ENCODE data around the gene DCANP1.

Gene DCANP1

DNA sequence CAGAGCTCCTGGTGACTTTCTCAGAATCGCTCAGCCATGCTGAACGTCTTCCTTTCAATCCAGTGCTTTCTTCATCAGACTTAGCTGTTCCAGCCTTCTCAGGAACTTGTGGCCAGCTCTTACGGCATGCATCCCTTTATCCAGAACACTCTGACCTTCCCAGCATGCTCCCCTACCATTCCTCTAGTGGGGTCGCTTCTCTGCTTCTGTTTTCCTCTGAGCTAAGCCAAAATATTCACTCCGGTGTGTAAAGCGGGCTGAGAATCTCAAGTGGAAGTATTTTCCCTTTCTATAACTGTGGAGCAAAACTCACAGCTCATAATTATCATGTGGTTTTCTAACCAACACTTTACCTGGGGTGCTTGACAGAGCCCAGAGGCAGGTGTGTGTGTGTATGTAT lies 6.2 kb downstream of the DCANP1 start:
- no peak for DNase-seq

DNA sequence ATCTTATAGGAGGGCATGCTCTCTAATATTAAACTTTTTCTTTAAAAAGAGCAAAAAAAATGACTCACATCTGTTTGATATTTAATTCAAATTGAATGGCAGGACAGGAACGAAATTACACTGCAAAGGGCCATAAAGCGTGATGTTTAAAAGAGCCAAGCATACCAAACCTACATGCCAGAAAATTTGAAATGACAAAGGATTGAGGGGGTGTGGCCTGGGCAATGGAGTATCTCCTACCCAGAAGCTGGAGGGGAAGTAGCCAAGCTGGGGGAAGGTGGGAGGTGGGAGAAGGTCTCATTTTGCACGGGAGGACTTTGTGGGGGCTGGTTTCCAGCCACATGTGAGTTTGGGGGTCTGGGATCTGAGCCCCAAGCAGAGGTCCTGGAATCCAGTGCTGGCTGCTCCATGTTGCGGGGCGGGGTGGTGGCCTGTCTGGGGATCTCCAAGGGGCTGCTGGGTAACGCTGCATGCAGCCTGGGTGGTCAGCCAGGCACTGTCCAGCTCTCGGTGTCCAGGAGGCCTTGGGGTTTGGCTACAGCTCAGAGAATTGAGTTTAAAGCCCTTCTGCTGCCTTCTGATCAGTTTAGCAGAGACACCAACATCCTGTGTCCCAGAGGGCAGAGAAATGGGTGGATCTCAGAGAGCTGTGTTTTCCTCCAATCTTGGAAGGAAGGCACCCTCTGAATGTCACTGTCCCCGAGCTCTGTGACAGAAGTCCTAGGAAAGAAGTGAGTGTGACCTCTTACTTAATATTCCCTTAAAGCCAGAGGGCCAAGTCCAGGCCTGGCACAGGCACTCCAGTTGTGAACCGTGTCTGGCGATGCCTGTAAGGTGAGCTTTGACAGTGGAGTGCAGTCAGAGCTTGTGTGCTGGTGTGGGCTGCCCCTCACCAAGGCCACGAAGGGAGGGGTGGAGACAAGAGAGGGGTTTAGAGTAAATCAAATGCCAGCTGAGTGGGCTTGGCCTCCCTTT lies 7.6 kb downstream of the DCANP1 start:
- no peak for DNase-seq

DNA sequence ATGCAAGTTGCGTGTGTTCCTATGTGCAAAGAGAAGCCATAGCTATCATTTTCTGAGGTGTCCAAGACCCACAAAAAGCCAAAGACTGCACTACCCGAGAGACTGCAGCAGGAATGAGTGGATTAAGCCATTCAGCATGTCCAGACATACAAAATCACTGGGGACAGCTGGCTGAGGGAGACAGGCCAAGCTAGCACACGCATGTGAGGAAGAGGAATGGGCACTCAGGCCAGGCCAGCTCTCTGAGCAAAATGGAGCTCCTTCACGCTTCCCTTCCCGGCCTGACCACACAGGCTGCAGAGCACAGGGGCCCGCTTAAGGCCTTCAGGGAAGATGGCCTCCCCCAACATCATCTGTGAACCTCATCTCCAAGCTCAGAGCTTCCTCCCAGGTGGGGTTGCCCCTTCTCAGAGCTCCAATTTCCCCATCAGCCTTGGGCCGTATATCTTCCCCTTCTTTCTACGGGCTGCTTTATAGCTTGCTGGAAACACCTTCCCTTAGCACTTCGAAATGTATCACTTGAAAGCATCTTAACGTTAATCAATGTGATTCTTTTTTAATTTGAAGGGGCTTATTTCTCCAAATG lies 8.4 kb downstream of the DCANP1 start:
- DNase-seq, result no peak

DNA sequence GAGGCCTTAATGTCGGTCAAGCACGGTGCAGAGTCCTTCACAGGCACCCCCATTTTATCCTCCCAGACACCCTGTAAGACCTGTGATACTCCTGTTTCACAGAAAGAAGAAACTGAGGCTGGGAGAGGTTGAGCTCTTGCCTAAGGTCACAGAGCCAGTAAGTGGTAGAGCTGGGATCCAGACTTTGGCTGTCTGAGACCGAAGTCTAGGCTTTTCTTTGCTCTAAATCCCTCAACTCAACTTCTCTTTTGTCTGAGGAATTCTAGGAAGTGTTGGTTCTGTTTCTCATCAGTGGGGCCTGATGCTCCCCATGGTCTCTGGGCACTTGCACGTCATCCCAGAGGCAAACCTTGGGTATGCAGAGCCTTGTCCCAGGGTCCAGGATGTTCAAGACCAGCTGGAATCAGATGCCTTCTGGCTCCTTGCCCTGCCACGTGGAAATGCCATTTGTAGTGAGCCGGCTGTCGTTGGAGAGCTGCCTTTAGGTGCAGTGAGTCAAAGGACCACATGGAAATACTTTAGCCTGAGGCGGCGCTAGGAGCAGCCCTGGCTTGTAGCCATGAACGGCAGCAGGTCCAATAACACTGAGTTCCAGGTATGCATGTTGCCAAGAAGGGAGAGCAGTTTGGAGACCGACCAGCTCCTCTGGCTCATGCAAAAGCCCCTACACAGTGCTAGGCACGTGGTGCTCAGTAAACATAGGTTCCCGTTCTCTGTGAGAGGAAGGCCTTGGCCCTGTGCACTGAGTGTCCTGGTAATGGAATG lies 9.2 kb downstream of the DCANP1 start:
- no peak for DNase-seq

DNA sequence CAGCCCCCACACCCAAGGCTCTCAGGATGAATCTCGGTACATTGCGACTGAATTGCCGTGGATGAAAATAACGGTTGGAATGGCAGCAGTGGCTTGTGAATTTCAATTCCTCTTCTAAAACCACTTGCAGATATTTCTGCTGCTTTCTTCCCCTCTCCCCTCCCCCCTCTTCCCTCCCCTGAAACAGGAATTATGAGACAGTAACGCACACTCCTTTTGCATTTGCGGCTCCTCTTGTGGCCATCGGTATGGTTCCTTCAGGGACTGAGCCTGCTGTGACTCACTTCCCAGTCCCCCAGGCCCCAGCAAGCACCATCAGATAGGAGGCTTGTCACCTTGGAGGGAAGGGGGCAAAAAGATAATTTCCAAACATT lies 9.7 kb downstream of the DCANP1 start:
- no peak for DNase-seq

DNA sequence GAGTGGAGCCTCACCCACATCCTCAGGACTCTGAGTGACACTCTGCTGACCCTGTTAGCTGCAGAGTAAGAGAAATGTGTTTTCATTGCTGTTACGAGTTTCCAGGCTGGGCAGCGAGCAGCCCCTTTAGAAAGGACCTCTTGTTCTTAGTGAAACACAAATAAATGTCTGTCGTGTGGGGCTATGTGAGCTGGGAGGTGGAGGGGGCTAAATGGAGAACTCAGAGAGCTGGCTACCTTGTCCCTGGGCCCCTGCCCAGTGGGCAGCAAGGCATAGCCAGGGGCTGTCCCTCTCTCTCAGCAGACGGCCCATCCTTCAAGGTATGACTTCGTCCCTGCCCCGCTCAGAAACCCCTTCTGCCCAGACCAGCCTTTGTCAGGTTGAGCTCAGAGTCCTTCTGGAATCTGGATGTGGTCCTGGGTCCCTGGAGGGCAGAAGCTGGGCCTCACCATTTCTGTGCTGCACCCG lies 10.2 kb downstream of the DCANP1 start:
- DNase-seq, result no peak

DNA sequence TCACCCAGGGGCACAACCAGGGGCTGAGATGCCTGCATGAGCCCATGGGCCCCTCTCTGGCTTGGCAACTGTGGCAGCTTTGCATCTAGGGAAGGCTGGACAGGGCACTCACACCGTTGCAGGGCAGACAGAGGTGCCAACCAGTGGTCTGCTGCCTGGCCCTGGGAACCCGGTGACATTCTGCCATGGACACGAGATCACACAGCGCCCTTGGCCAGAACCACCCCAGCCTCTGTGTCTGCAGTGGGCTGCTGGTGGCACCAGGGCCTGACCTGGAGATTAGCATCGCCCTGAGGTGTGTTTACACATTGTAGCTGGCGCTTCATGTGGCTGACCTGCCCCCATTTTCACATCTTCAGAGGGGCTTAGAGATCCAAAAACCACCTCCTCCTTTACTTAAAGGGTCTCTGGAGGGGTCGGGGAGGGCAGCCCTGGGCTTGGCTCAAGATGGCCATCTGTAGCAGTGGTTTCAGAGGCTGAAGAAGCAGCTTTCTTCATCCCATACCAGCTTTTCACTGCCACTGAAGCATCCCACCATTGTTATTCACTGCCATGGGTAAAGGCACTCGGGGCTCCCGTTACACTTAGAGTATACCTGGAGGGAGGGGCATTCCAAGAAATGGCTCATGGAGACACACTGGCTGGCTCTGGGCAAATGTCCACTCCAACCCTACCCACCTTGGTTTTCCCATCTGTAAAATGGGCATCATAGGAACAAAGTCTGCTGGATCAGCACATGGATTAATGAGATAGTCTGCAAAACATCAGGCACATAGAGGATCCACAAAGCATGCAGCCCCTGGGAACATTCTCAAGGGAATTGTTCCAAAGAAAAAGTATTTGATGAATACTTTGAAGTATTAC lies 11.4 kb downstream of the DCANP1 start:
- DNase-seq, result no peak

DNA sequence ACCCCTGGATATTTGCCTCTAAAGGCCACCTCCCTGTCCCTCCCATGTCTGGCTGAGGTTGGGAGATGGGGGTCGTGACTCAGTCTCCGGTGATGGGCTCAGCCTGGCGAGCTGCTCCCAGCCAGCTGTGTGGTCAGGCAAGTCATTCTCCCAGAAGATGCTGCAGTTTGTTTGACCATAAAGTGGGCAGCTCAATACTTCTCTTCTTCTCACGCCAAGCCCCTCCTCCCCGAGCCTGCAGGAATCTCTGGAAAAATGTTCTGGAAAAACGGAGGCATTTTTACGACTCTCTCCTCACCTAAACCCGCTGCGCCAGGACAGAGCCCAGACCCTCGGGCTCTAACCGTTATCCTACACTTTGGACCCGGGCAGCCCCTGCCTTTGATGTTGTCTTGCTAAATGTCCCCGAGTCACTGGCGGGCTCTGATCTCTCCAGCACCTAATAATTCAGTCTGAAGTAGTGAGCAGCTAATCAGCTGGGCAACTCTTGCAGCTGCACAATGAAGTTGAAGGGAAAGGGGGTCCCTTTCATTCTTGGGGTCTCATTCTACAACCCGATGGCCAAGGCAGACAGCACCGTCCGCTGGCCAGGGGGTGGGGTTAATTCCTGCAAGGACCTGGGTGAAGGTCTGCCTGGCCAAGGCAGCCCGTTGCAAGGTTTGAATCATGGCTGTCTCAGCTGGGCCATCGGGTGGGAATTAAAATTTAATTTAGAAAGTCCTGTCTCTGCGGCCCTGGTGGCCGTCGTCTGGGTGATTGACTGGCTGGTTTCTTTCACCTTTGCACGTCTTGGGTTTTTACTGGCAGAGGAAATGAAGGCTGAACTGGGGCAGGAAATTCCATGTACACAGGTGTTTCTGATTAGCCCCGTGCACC lies 12.3 kb downstream of the DCANP1 start:
- no peak for DNase-seq

DNA sequence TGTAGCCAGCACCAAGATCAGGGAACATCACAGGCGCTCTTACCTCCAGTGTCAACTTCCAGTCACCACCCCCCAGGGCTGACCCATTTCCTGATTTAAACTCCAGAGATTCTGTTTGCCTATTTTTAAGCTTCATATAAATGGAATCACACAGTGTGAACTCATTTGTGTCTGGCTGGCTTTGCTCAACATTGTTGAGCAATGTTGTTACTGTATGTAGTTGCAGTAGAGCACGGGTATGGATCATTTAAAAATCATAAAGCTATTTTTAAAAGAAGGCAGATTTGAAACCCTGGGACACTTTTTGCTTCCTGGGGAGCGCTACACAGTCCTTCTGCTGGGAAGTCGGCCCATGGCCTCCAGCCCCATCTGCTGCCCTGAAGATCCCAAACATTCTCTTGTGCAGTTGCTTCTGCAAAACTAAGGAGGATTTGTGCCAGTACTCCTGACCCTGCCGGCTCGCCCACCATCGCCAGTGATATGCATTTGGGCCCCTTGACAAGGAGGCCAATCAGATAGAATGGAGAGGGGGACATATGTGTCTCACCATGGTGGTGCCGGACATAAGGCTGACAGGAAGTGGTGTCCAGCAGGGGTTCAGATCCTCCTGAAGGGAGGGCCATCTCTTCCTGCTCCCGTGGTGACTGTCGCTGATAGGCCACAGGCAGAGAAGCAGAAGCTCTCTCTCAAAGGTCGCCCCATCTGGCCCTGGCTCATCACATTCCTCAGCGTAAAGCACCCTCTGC lies 13.3 kb downstream of the DCANP1 start:
- DNase-seq, result no peak

DNA sequence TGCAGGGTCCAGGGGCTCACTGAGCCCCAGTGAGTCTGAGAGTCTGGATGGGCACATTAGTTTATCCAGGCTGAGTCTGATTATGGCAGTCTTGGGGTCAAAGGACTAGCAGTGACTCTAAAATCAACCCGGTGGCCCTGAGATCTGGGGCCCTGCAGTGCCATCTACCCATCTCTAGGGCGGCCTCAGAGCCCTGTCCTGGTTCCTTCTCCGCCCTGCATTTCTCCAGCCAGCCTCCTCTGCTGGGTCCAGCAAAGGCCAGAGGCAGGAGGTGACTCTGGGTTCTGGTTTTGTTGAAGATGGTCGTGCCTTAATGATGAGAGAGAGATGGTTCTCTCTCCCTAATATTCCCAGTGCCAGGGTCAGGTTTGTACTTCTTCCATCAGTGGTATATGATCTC lies 15.0 kb downstream of the DCANP1 start:
- no peak for DNase-seq

DNA sequence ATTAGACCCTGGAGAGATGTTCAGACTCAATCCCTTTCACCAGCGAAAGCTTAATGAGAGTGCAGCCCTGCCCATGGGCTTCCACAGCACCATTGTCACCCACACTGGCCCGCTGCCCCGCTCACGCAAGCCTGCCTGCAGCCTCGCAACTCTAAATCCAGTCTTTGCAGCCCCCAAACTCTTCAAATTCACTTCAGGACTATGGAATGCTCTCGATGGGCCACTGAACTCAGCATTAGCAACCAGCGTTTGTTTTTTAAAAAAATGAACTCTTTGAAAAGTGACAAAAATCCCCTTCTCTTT lies 17.1 kb downstream of the DCANP1 start:
- DNase-seq, result no peak

DNA sequence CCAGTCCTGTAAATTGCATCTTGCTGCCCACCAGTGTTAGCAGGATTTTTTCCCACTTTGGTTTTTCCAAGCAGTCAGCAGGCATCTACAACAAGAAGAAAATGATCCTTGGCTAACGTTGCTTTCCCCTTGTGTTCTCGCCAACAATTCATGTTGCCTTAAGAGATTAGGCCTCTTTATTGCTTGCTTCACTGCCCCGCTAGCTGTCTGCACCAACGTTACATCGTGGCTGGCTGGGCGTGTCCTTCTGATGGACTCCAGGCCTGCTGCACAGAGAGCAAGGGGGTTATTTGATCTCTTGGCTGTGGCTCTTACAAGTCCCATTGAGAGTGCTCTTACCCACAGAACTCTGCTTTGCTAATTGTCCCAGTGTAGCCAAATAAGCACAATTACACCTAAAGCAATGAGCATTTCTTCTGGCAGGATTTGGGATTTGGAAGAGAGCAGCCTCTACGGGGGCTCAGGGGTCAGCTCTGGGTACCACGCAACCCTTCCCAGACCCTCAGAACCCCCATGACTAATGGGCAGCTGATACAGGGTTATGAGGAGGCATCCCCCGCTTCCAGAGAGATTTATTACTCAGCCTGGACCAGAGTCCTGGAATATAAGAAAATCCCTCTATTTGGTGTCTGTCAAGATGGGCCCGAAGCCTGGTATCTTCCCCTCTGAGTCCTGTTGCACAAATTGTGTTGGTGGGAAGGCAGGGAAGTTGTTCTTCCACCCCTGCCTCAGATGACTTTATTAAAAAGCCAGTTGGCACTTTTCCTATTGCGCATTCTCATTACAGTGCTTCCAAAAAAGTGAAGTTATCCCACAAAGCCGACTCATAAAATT lies 17.6 kb downstream of the DCANP1 start:
- no peak for DNase-seq

DNA sequence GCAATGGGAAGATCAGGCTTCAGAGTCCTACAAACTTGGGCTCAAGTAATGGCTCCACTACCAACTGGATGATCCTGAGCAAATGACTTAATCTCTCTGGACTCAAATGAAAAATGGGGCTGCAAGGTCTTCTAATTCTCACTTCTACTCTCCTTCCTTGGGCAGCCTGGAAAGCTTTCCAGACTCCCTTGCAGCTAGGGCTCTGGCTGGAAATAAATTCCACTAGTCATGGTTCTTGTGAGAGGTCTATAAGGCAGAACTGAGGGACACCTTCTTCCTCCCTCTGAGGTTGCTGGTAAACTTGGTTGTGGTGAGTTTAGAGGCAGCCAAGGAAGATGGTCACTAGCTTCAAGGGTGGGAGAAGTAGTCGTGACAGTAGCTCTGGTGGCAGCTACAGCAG lies 18.6 kb downstream of the DCANP1 start:
- DNase-seq, result no peak

DNA sequence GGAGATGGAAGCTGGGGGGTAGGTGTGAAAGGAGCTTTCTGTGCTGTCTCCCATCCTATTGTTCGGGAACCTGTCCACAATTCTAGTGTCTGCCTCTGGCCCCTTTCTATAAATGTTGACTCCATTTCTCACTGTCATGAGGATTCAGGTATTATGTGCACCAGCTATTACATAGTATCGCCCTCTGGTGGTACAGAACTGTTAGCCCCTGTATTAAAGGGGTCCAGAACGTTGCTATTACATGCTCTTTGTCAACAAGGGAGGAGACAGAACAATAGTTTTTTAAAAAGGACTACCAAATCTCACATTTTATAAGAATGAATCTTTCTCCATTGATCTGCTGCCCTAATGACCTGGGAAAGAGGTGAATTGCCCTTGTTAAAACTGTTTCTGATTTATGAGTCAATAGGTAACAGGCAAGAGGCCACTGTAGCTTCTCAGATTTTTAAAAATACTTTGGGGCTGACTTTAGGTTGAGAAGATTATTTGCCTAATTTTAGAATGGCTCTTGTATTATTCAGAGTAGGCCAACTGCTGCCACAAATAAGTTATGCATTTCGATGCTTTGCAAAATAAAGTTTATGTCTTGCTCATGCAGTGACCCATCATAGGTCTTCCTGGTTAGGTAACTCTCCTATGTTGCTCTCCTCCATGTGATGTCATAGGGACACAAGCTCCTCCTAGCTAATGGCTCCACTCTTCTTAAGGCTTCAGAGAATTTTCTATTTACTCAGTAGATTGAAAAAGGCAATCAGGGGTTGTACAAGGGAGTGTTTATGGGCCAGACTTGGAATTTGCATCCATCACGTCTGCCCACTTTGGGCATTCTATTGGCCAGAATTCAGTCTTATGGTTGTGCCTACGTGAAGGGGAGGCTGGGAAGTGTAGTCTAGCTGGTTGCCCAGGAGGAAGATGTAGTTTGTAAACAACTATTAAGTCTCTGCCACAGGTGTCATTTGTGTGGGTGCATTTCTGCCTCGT lies 20.8 kb downstream of the DCANP1 start:
- DNase-seq, result no peak

DNA sequence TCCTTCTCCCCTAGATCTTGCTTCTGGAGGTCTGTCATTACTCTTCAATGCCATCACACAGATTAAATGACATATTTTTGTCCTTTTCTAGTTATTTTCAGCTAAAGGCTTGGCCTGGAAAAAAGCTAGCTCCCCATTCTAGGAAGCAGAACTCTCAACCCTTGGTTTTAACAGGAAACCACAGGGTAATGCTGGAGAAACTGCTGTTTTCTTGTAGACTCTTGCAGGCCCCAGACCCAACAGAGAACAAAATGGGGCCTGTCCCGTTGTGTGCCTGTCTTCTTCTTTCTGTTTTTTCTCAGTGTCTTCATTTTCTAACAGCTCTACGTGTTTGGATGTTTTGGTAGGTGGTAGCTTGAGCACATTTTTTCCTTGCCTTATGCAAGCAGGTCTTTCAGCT lies 21.5 kb downstream of the DCANP1 start:
- no peak for DNase-seq

DNA sequence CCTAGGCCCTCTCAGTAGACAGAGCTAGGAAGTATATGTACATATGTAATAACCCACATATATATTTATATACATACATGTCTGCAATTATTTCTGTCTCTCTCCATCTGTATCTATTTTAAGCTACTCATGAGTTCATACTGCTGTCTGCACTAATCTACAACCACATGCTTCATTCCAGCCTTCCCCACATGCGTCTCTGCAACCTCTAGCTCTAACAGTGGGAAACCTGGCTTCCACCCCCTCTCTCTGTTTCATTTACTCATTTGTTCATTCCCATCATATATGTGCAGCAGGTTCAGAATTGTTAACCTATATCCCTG lies 23.3 kb downstream of the DCANP1 start:
- no peak for DNase-seq

DNA sequence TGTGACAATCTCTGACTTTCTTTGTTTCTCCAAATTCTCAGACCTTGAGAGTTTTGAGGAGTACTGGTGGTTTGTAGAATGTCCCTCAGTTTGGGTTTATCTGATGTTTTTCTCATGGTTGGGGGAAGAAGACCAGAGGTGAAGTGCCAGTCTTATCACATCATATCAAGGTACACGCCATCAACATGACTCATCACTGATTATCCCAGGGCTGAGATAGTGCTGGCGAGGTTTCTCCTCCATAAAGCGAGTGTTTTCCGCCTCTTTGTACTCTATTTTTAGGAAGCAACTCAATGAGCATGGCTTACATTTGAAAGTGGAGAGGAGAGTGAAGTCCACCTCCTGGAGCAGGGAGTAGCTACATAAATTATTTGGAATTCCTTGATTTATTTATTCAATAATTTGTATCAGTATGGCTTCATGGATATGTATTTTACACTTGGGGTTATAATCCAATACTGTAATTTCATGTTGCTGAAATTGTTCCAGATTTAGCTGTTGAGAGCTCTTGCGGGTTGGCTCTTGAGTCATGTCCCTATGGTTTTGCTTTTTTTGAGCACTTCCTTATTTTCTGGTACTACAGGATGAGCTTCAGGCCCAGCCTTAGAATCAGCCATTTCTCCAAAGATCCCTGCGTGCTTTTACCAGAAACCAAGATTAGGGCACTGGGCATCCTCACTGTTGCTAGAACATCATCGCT lies 23.9 kb downstream of the DCANP1 start:
- no peak for DNase-seq

DNA sequence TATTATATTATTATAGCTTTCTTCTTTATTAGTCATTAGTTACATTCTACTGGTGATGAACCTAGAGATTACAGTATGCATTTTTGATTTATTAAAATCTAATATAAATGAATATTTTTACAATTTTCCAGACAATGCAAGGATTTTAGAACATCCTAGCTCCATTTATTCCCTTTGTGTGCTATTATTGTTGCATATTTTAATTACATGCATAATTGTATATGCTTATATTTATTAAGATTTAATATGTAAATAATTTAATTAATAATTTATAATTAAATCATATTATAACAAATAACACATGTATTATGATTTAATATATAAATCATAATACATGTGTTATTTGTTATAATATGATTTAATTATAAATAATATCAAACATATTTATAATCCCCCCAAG lies 24.7 kb downstream of the DCANP1 start:
- DNase-seq, result no peak

All from activated naive CD4-positive, alpha-beta T cell treated with anti-CD3 and anti-CD28 coated beads, Interleukin-2, amount 50 U/mL, for 16 hours (primary cell).